Right kidney (tissue), 1 donor: ENCODE results near the gene LEFTY1.

Experiments used
- DNase-seq: peaks from one replicate; pipeline ENCODE4 v3.0.0-alpha.2; 2016

LEFTY1 gene

GRCh38 chr1:225872075-225872430, 16.9 kb downstream of the LEFTY1 start:
- DNase-seq: no peak

- DNase-seq: no peak
These were observed 17.4 kb downstream of the LEFTY1 start for GRCh38 chr1:225871359-225872074.

- DNase-seq: no peak
These were observed 18.0 kb downstream of the LEFTY1 start for GRCh38 chr1:225870911-225871310.

- no peak for DNase-seq
These were observed 20.2 kb downstream of the LEFTY1 start for GRCh38 chr1:225868631-225869330.

GRCh38 chr1:225866981-225867380, 22.0 kb downstream of the LEFTY1 start:
- DNase-seq: no peak

GRCh38 chr1:225866061-225866837, 22.7 kb downstream of the LEFTY1 start:
- no peak for DNase-seq

- no peak for DNase-seq
These were observed 23.4 kb downstream of the LEFTY1 start for GRCh38 chr1:225865514-225865913.

- no peak for DNase-seq
These were observed 25.8 kb downstream of the LEFTY1 start for GRCh38 chr1:225863167-225863566.

- DNase-seq: no peak
These were observed 26.4 kb downstream of the LEFTY1 start for GRCh38 chr1:225862581-225862950.

- DNase-seq: no peak
These were observed 26.9 kb downstream of the LEFTY1 start for GRCh38 chr1:225861834-225862580.

- no peak for DNase-seq
These were observed 28.0 kb downstream of the LEFTY1 start for GRCh38 chr1:225860876-225861441.

GRCh38 chr1:225860107-225860506, 28.8 kb downstream of the LEFTY1 start:
- DNase-seq: no peak

- no peak for DNase-seq
These were observed 29.8 kb downstream of the LEFTY1 start for GRCh38 chr1:225859151-225859550.

GRCh38 chr1:225857256-225857655, 31.7 kb downstream of the LEFTY1 start:
- DNase-seq: no peak

GRCh38 chr1:225855503-225856300, 33.2 kb downstream of the LEFTY1 start:
- no peak for DNase-seq

- DNase-seq: no peak
These were observed 35.5 kb downstream of the LEFTY1 start for GRCh38 chr1:225853441-225853840.

- DNase-seq: no peak
These were observed 36.4 kb downstream of the LEFTY1 start for GRCh38 chr1:225852413-225853124.

- no peak for DNase-seq
These were observed 37.1 kb downstream of the LEFTY1 start for GRCh38 chr1:225851805-225852204.

GRCh38 chr1:225850370-225850769, 38.6 kb downstream of the LEFTY1 start:
- DNase-seq: no peak

GRCh38 chr1:225849925-225850324, 39.0 kb downstream of the LEFTY1 start:
- no peak for DNase-seq
